ENCODE data around the gene WDR5B.
"Not testable (repeated sequence)": the region's sequence is repeated elsewhere in the genome, so short reads cannot be mapped to it uniquely, and the experiment has no call there.

Gene WDR5B

GRCh38 chr3:122366379-122366749 lies 49.5 kb downstream of the WDR5B start:
- Mint-ChIP-seq H3K9me3 (no peaks in the 10 kb centered on the region), H3K36me3 (ENCODE audit: low read depth) (peaks cover 53% of the 10 kb centered on the region), H3K27me3 (no peaks in the 10 kb centered on the region), H3K4me1 (peaks cover 10% of the 10 kb centered on the region), H3K4me3 (no peak overlapping the region), H3K27ac (no peak overlapping the region)
- DNase-seq, result no peak
- ATAC-seq, result peak; percentile 50

GRCh38 chr3:122365582-122366378 lies 50.1 kb downstream of the WDR5B start:
- Mint-ChIP-seq H3K36me3 (ENCODE audit: low read depth) (peaks cover 52% of the 10 kb centered on the region), H3K27ac (peak overlapping the region; percentile 53)
- H3K9me3 Mint-ChIP-seq, H3K27me3 Mint-ChIP-seq, H3K4me1 Mint-ChIP-seq, H3K4me3 Mint-ChIP-seq, DNase-seq: not testable (repeated sequence)
- ATAC-seq, result peak; percentile 82

- Mint-ChIP-seq H3K27ac (peak overlapping the region; percentile 53), H3K27me3 (no peaks in the 10 kb centered on the region), H3K36me3 (ENCODE audit: low read depth) (peaks cover 51% of the 10 kb centered on the region), H3K9me3 (no peaks in the 10 kb centered on the region), H3K4me3 (no peak overlapping the region), H3K4me1 (peaks cover 10% of the 10 kb centered on the region)
- DNase-seq (no peak), ATAC-seq (peak; percentile 16)
These were observed 50.8 kb downstream of the WDR5B start for GRCh38 chr3:122365073-122365472.

- Mint-ChIP-seq H3K4me3 (no peak overlapping the region), H3K9me3 (no peaks in the 10 kb centered on the region), H3K27ac (no peak overlapping the region), H3K4me1 (peaks cover 10% of the 10 kb centered on the region), H3K36me3 (ENCODE audit: low read depth) (peaks cover 53% of the 10 kb centered on the region), H3K27me3 (no peaks in the 10 kb centered on the region)
- DNase-seq (no peak), ATAC-seq (no peak)
These were observed 51.4 kb downstream of the WDR5B start for GRCh38 chr3:122364490-122364889.

Data from activated naive CD8-positive, alpha-beta T cell treated with anti-CD3 and anti-CD28 coated beads, Interleukin-2, amount 50 U/mL, for 24 hours (primary cell).